Activated gamma-delta T cell treated with anti-CD3 and anti-CD28 coated beads, Interleukin-2, amount 50 U/mL, for 16 hours (primary cell): ENCODE data around the gene OSTC.

Experiments
- DNase-seq: peaks from one replicate; pipeline ENCODE4 v3.0.0-alpha.2; 2020; ENCODE audit warnings: low read depth

OSTC gene

GRCh38 chr4:108717386-108717785, 67.0 kb downstream of the OSTC start:
- no peak for DNase-seq
